Caki2 (cell line): Measurements from ENCODE around the gene HEY2. TPM values are rescaled to one million over a fixed set of nuclear protein-coding genes. Genes with fewer than 3 reads are reported as not detected.
"Not testable (repeated sequence)": the region's sequence is repeated elsewhere in the genome, so short reads cannot be mapped to it uniquely, and the experiment has no call there.

Experiments used
- DNase-seq: peaks from one replicate; pipeline ENCODE4 v3.0.0-alpha.2; 2015; ENCODE audit warnings: low read depth
- in situ Hi-C: cut with HindIII; loops from 2 replicates; pipeline ENCODE4 v1.10.0; 2016; ENCODE audit warnings: low sequenced_read_pairs, low pct_unique_long_range_greater_than_20kb, mixed read lengths
- total RNA-seq: library from RNA; depleted of rRNA; stranded (reverse); fragments of >200 nt; shearing (Covaris generic); gene quantifications from 2 replicates; pipeline ENCODE4 v1.2.3, GENCODE V29; 2014; ENCODE audit warnings: low replicate concordance; rRNA removed

The HEY2 gene
- total RNA-seq = 3.2 TPM in 2 replicates

- in situ Hi-C loops = no loop called here
- DNase-seq = peak; percentile 93
Measured at GRCh38 chr6:125749173-125749864, at the start of gene HEY2. TSS of gene HEY2 (plus strand) at chr6:125749632. CDS start at chr6:125749777, 145 bp downstream.

GRCh38 chr6:125700581-125701353, 48.7 kb upstream of the HEY2 start:
- in situ Hi-C loops = no loop called here
- peak; percentile 6 for DNase-seq

GRCh38 chr6:125701354-125701668, 48.1 kb upstream of the HEY2 start:
- in situ Hi-C loops = no loop called here
- no peak for DNase-seq

GRCh38 chr6:125703882-125704281, 45.5 kb upstream of the HEY2 start:
- DNase-seq, in situ Hi-C loops: not testable (repeated sequence)

- in situ Hi-C loops = no loop called here
- no peak for DNase-seq
Measured at GRCh38 chr6:125707615-125708243, 41.7 kb upstream of the HEY2 start.

- no peak for DNase-seq
- in situ Hi-C loops = no loop called here
Measured at GRCh38 chr6:125711013-125711675, 38.3 kb upstream of the HEY2 start.

GRCh38 chr6:125714441-125715090, 34.9 kb upstream of the HEY2 start:
- in situ Hi-C loops = no loop called here
- DNase-seq = no peak

- DNase-seq = peak; percentile 83
- in situ Hi-C loops = no loop called here
Measured at GRCh38 chr6:125717120-125717731, 32.2 kb upstream of the HEY2 start.

- in situ Hi-C loops = no loop called here
- DNase-seq = no peak
Measured at GRCh38 chr6:125718109-125718508, 31.3 kb upstream of the HEY2 start.

GRCh38 chr6:125722886-125723285, 26.5 kb upstream of the HEY2 start:
- in situ Hi-C loops = no loop called here
- peak; percentile 83 for DNase-seq

GRCh38 chr6:125727216-125727615, 22.2 kb upstream of the HEY2 start:
- in situ Hi-C loops = no loop called here
- no peak for DNase-seq

- DNase-seq = peak; percentile 62
- in situ Hi-C loops = no loop called here
Measured at GRCh38 chr6:125728739-125729138, 20.7 kb upstream of the HEY2 start.

GRCh38 chr6:125729983-125730382, 19.4 kb upstream of the HEY2 start:
- no peak for DNase-seq
- in situ Hi-C loops = no loop called here

- in situ Hi-C loops = no loop called here
- no peak for DNase-seq
Measured at GRCh38 chr6:125732398-125732797, 17.0 kb upstream of the HEY2 start.

GRCh38 chr6:125733516-125734300, 15.7 kb upstream of the HEY2 start:
- DNase-seq = no peak
- in situ Hi-C loops = no loop called here

- in situ Hi-C loops = no loop called here
- DNase-seq = no peak
Measured at GRCh38 chr6:125738276-125738675, 11.2 kb upstream of the HEY2 start.

- in situ Hi-C loops = no loop called here
- DNase-seq = no peak
Measured at GRCh38 chr6:125739364-125739763, 10.1 kb upstream of the HEY2 start.
